DOHH2 (cell line): ENCODE results near the gene GZMM.

Experiments used
- EZH2phosphoT487 ChIP-seq: fragments of 200-600 bp; sonication (generic); IDR thresholded peaks from 2 replicates; pipeline ENCODE4 v1.6.1; 2017; ENCODE audit warnings: borderline replicate concordance, mild to moderate bottlenecking, antibody characterized with exemption, low read length, moderate library complexity, mixed read lengths
- TF ChIP-seq, protein P1 (sequence below): fragments of 200-600 bp; sonication (generic); IDR thresholded peaks from one replicate; pipeline ENCODE4 v1.5.1; 2014; ENCODE audit warnings: antibody characterized with exemption, mild to moderate bottlenecking, low read depth, low read length; ENCODE audit not compliant: poor library complexity, severe bottlenecking

DNA sequence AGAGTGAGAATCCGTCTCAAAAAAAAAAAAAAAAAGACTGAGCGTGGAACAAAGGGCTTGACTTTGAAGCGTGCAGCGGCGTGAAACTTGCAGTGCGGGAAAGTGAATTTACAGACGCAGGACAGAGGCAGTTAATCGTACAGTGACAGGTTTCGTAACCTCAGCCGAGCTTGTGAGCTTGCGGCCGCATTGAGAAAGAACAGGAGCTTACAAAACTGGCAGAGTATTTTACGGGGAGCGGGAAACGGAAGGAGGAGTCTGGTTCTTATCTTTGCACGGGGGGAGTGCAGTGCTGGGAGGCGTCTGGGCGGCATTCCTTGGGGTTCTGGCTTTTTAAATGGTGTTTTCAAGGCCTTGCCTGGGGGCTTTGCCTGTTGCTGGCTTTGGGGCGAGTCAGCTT is 22.6 kb downstream of the GZMM start:
- TF ChIP-seq, protein P1, sequence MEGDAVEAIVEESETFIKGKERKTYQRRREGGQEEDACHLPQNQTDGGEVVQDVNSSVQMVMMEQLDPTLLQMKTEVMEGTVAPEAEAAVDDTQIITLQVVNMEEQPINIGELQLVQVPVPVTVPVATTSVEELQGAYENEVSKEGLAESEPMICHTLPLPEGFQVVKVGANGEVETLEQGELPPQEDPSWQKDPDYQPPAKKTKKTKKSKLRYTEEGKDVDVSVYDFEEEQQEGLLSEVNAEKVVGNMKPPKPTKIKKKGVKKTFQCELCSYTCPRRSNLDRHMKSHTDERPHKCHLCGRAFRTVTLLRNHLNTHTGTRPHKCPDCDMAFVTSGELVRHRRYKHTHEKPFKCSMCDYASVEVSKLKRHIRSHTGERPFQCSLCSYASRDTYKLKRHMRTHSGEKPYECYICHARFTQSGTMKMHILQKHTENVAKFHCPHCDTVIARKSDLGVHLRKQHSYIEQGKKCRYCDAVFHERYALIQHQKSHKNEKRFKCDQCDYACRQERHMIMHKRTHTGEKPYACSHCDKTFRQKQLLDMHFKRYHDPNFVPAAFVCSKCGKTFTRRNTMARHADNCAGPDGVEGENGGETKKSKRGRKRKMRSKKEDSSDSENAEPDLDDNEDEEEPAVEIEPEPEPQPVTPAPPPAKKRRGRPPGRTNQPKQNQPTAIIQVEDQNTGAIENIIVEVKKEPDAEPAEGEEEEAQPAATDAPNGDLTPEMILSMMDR, result no peak
- TF ChIP-seq EZH2phosphoT487, result no peak
